GM21381 (cell line): ENCODE results near the gene FAH.
"Not testable (repeated sequence)": the region's sequence is repeated elsewhere in the genome, so short reads cannot be mapped to it uniquely, and the experiment has no call there.

ENCODE experiments used
- ATAC-seq: cut with Tn5 transposase; IDR thresholded peaks from one replicate; pipeline ENCODE4 v1.9.1; 2021; ENCODE audit warnings: mild to moderate bottlenecking, moderate library complexity; ENCODE audit not compliant: unreplicated experiment

Gene FAH

GRCh38 chr15:80152896-80153876 is at the start of gene FAH:
Gene FAH, plus strand, starts transcription at chr15:80152999. Its CDS starts 56 bp downstream, at chr15:80153055.
- peak; percentile 52 for ATAC-seq

GRCh38 chr15:80105193-80105592 is 47.6 kb upstream of the FAH start:
- no peak for ATAC-seq

- ATAC-seq, result no peak
Observed at GRCh38 chr15:80105595-80105994, 47.2 kb upstream of the FAH start.

GRCh38 chr15:80106051-80106450 is 46.7 kb upstream of the FAH start:
- ATAC-seq, result no peak

- ATAC-seq, result no peak
Observed at GRCh38 chr15:80107204-80107603, 45.6 kb upstream of the FAH start.

- ATAC-seq, result no peak
Observed at GRCh38 chr15:80107774-80108173, 45.0 kb upstream of the FAH start.

GRCh38 chr15:80109388-80109787 is 43.4 kb upstream of the FAH start:
- no peak for ATAC-seq

- ATAC-seq, result no peak
Observed at GRCh38 chr15:80110920-80111319, 41.9 kb upstream of the FAH start.

- no peak for ATAC-seq
Observed at GRCh38 chr15:80114114-80114513, 38.7 kb upstream of the FAH start.

- no peak for ATAC-seq
Observed at GRCh38 chr15:80115021-80115420, 37.8 kb upstream of the FAH start.

- ATAC-seq, result no peak
Observed at GRCh38 chr15:80118956-80119355, 33.8 kb upstream of the FAH start.

GRCh38 chr15:80120636-80121035 is 32.2 kb upstream of the FAH start:
- ATAC-seq, result no peak

- no peak for ATAC-seq
Observed at GRCh38 chr15:80121546-80121945, 31.3 kb upstream of the FAH start.

- ATAC-seq, result no peak
Observed at GRCh38 chr15:80123034-80123433, 29.8 kb upstream of the FAH start.

GRCh38 chr15:80127253-80127652 is 25.5 kb upstream of the FAH start:
- not testable (repeated sequence) for ATAC-seq

- ATAC-seq, result no peak
Observed at GRCh38 chr15:80127911-80128310, 24.9 kb upstream of the FAH start.

- no peak for ATAC-seq
Observed at GRCh38 chr15:80132382-80132781, 20.4 kb upstream of the FAH start.

- ATAC-seq, result no peak
Observed at GRCh38 chr15:80136854-80137253, 15.9 kb upstream of the FAH start.

- ATAC-seq, result no peak
Observed at GRCh38 chr15:80138961-80139360, 13.8 kb upstream of the FAH start.

GRCh38 chr15:80140909-80141308 is 11.9 kb upstream of the FAH start:
- no peak for ATAC-seq

- no peak for ATAC-seq
Observed at GRCh38 chr15:80141916-80142598, 10.7 kb upstream of the FAH start.

- ATAC-seq, result no peak
Observed at GRCh38 chr15:80142646-80143045, 10.2 kb upstream of the FAH start.
